Astrocyte of the spinal cord (primary cell): Measurements from ENCODE around the gene AASDH.

ENCODE experiments used
- DNase-seq: peaks from one replicate; pipeline ENCODE4 v3.0.0; 2011; ENCODE audit warnings: low read depth, low spot score
- H3K4me3 ChIP-seq: 2 replicates; pipeline ENCODE4 v1.5.1; 2011; ENCODE audit warnings: low read depth, mild to moderate bottlenecking, low read length, moderate library complexity
- CTCF ChIP-seq: IDR thresholded peaks from 2 replicates; pipeline ENCODE4 v1.5.1; 2012; ENCODE audit warnings: low read depth, mild to moderate bottlenecking, low read length, inconsistent platforms
- in situ Hi-C: cut with HindIII; loops from 2 replicates; pipeline ENCODE4 v1.10.0; 2017; ENCODE audit warnings: low sequenced_read_pairs

Gene AASDH

GRCh38 chr4:56416349-56416748, 29.1 kb upstream of the AASDH start:
- in situ Hi-C loops = no loop called here
- H3K4me3 ChIP-seq = no peak overlapping the region
- no peak for DNase-seq
- no peak for TF ChIP-seq CTCF

GRCh38 chr4:56414135-56414670, 26.9 kb upstream of the AASDH start:
- in situ Hi-C loops = no loop called here
- peak; percentile 20 for DNase-seq

GRCh38 chr4:56410247-56411062, 23.2 kb upstream of the AASDH start:
- H3K4me3 ChIP-seq = peak overlapping the region; percentile 28
- in situ Hi-C loops = no loop called here
- no peak for TF ChIP-seq CTCF
- peak; percentile 98 for DNase-seq

More at GRCh38 chr4:56414135-56414670, 26.9 kb upstream of the AASDH start:
- no peak for TF ChIP-seq CTCF
- H3K4me3 ChIP-seq = no peak overlapping the region

GRCh38 chr4:56409511-56410090, 22.3 kb upstream of the AASDH start:
- in situ Hi-C loops = no loop called here
- TF ChIP-seq CTCF = no peak
- H3K4me3 ChIP-seq = no peak overlapping the region
- no peak for DNase-seq

- no peak overlapping the region for H3K4me3 ChIP-seq
- DNase-seq = no peak
- TF ChIP-seq CTCF = no peak
- in situ Hi-C loops = no loop called here
Measured at GRCh38 chr4:56408978-56409377, 21.7 kb upstream of the AASDH start.

GRCh38 chr4:56406151-56406550, 18.9 kb upstream of the AASDH start:
- TF ChIP-seq CTCF = no peak
- DNase-seq = no peak
- in situ Hi-C loops = no loop called here
- H3K4me3 ChIP-seq = no peak overlapping the region
